GM12878 (cell line): Measurements from ENCODE around the gene PRSS57. TPM values are rescaled to one million over a fixed set of nuclear protein-coding genes. Genes with fewer than 3 reads are reported as not detected.

Experiments
- ATAC-seq: fragments of 200-7000 bp; cut with Tn5 transposase; 3 replicates; pipeline ENCODE4 v1.9.1; 2020; ENCODE audit warnings: mild to moderate bottlenecking, moderate library complexity
- BruUV-seq: library from RNA; stranded (reverse); fragments of 400-500 nt; replicated peaks from 2 replicates; lab custom pipeline; 2021; lab: Mats Ljungman, UMichigan
- CTCF ChIA-PET: fragments of 300-600 bp; sonication (Branson Sonifier 250); formaldehyde crosslinking; extraction: SDS; loops from one replicate; lab custom pipeline; 2021; ENCODE audit warnings: inconsistent platforms; lab: Yijun Ruan, JAX
- POLR2A ChIA-PET: fragments of 350-600 bp; formaldehyde crosslinking; extraction: SDS; loops from one replicate; lab custom pipeline; 2021; ENCODE audit warnings: inconsistent platforms; lab: Charles Lee
- RAD21 ChIA-PET: fragments of 300-600 bp; sonication (Branson Sonifier 250); formaldehyde crosslinking; loops from one replicate; lab custom pipeline; 2023; ENCODE audit warnings: antibody characterized with exemption; ENCODE audit not compliant: unreplicated experiment; lab: Charles Lee
- SMC1A ChIA-PET: fragments of 300-600 bp; sonication (Branson Sonifier 250); formaldehyde crosslinking; loops from one replicate; lab custom pipeline; 2023; ENCODE audit not compliant: unreplicated experiment, uncharacterized antibody; lab: Charles Lee
- DNase-seq: peaks from one replicate; pipeline ENCODE4 v3.0.0-alpha.2; 2011; ENCODE audit warnings: low read depth, low spot score
- FAIRE-seq: peaks from 3 replicates; lab custom pipeline; 2011; peaks lifted over from hg19 to GRCh38; lab: Jason Lieb, UNC
- H2AFZ ChIP-seq: 2 replicates; pipeline ENCODE4 v1.6.0; 2011; ENCODE audit warnings: low read depth, low read length, control low read depth; ENCODE audit not compliant: control insufficient read depth
- H3K27ac ChIP-seq: 2 replicates; pipeline ENCODE4 v1.5.1; 2011; ENCODE audit warnings: control low read depth; ENCODE audit not compliant: control insufficient read depth, insufficient read depth
- H3K27me3 ChIP-seq, 2 experiments: replicated peaks in 1 of 2; 2 replicates each; pipeline versions ENCODE4 v1.6.0 to v1.6.1; 2011; ENCODE audit warnings: low read length in 1 of 2; ENCODE audit not compliant: control insufficient read depth in 2 of 2, insufficient read depth in 2 of 2
- H3K36me3 ChIP-seq, 2 experiments: 2 replicates each; pipeline ENCODE4 v1.5.1; 2011; ENCODE audit warnings: low read length in 1 of 2; ENCODE audit not compliant: control insufficient read depth in 2 of 2, insufficient read depth in 2 of 2
- H3K4me1 ChIP-seq: 2 replicates; pipeline ENCODE4 v1.6.1; 2011; ENCODE audit warnings: mild to moderate bottlenecking, low read length, moderate library complexity, mixed read lengths; ENCODE audit not compliant: control insufficient read depth, insufficient read depth
- H3K4me2 ChIP-seq: 2 replicates; pipeline ENCODE4 v1.6.0; 2011; ENCODE audit warnings: control low read depth; ENCODE audit not compliant: control insufficient read depth, insufficient read depth
- H3K4me3 ChIP-seq: fragments of 200-600 bp; sonication (generic); 2 replicates; pipeline ENCODE4 v1.5.1; 2016
- H3K79me2 ChIP-seq: 2 replicates; pipeline ENCODE4 v1.6.0; 2011; ENCODE audit warnings: low read length; ENCODE audit not compliant: control insufficient read depth, insufficient read depth
- H3K9ac ChIP-seq: 2 replicates; pipeline ENCODE4 v1.8.0; 2011; ENCODE audit warnings: low read length, control low read depth, mixed read lengths; ENCODE audit not compliant: control insufficient read depth, insufficient read depth
- H3K9me3 ChIP-seq: replicated peaks from 3 replicates; pipeline ENCODE4 v1.5.1; 2011; ENCODE audit warnings: mild to moderate bottlenecking, low read length; ENCODE audit not compliant: control insufficient read depth, insufficient read depth
- H4K20me1 ChIP-seq: 2 replicates; pipeline ENCODE4 v1.6.0; 2011; ENCODE audit not compliant: control insufficient read depth, insufficient read depth
- BCL11A ChIP-seq: IDR thresholded peaks from 2 replicates; pipeline ENCODE4 v1.6.1; 2011; ENCODE audit warnings: low read depth, low read length
- CEBPB ChIP-seq, 2 experiments: fragments of 150-350 bp in 1 of 2; IDR thresholded peaks; 2 replicates each; pipeline ENCODE4 v1.6.1; 2012 to 2014; ENCODE audit warnings: low read depth in 2 of 2, low read length in 2 of 2, borderline replicate concordance in 1 of 2, inconsistent platforms in 1 of 2
- CREB1 ChIP-seq: IDR thresholded peaks from 2 replicates; pipeline ENCODE4 v1.6.1; 2012; ENCODE audit warnings: low read depth, mild to moderate bottlenecking, inconsistent platforms
- CTCF ChIP-seq, 3 experiments: IDR thresholded peaks in 2 of 3; conservative IDR thresholded peaks in 1 of 3; 2 replicates each; pipeline ENCODE4 v1.5.1; 2011; ENCODE audit warnings: low read depth in 3 of 3, low read length in 3 of 3, mild to moderate bottlenecking in 3 of 3, control low read depth in 2 of 3, moderate library complexity in 2 of 3, inconsistent platforms in 1 of 3, mixed read lengths in 1 of 3; ENCODE audit not compliant: control insufficient read depth in 2 of 3, insufficient read depth in 1 of 3; ENCODE audit errors: extremely low read depth in 1 of 3
- HCFC1 ChIP-seq: fragments of 150-350 bp; IDR thresholded peaks from 2 replicates; pipeline ENCODE4 v1.6.1; 2014; ENCODE audit warnings: low read length
- HDGF ChIP-seq: fragments of 450-650 bp; IDR thresholded peaks from 2 replicates; pipeline ENCODE4 v1.6.1; 2016; ENCODE audit warnings: antibody characterized with exemption
- NRF1 ChIP-seq: conservative IDR thresholded peaks from 2 replicates; pipeline ENCODE4 v1.6.1; 2011; ENCODE audit warnings: mild to moderate bottlenecking, low read depth, low read length, improper control_type of control experiment
- RELB ChIP-seq: fragments of 450-650 bp; IDR thresholded peaks from 2 replicates; pipeline ENCODE4 v1.6.1; 2017; ENCODE audit warnings: low read depth, mild to moderate bottlenecking, moderate library complexity
- SREBF2 ChIP-seq: IDR thresholded peaks from 2 replicates; pipeline ENCODE4 v1.6.1; 2012; ENCODE audit warnings: mild to moderate bottlenecking, low read length
- SRF ChIP-seq, 2 experiments: IDR thresholded peaks; 2 replicates each; pipeline ENCODE4 v1.6.1; 2011; ENCODE audit warnings: low read depth in 2 of 2, low read length in 2 of 2, mild to moderate bottlenecking in 1 of 2, moderate library complexity in 1 of 2
- WGBS: methylation state at CpG from one replicate; pipeline ENCODE4 v1.1.6; 2016; ENCODE audit warnings: low lambda C conversion rate; ENCODE audit not compliant: insufficient replicate concordance, insufficient coverage; ENCODE audit errors: missing lambda C conversion rate; 5-methylcytosine and 5-hydroxymethylcytosine counted together
- in situ Hi-C: fragments of 300-500 bp; cut with MboI; formaldehyde crosslinking; loops from 9 replicates; pipeline ENCODE4 v1.14.3; 2018; ENCODE audit warnings: mixed read lengths
- intact Hi-C: fragments of 100-400 bp; cut with micrococcal nuclease; formaldehyde crosslinking; loops from one replicate; pipeline ENCODE4 v1.14.2; 2022; ENCODE audit not compliant: unreplicated experiment
- polyA plus RNA-seq, 11 experiments: library from polyadenylated mRNA; depleted of rRNA in 4 of 11; unstranded in 6 of 11; stranded (reverse) in 5 of 11; fragments of >200 nt; fragmentation: Nextera tagmentation in 4 of 11; fragmentation: Illumina TruSeq in 1 of 11; extraction: Ambion mirVana in 4 of 11; extraction: Trizol in 1 of 11; gene quantifications; 1 replicate in 1 of 11; 2 replicates in 10 of 11; pipeline versions ENCODE4 v1.2.1 to v1.2.3, GENCODE V29; 2011 to 2016; ENCODE audit warnings: inconsistent platforms in 2 of 11, missing spikeins in 2 of 11, low read depth in 1 of 11
- total RNA-seq, 4 experiments: library from RNA; depleted of rRNA in 3 of 4; stranded (reverse); fragments of >200 nt in 3 of 4; fragmentation: Illumina TruSeq in 1 of 4; extraction: Trizol in 1 of 4; gene quantifications; 2 replicates each; pipeline versions ENCODE4 v1.2.1 to v1.2.3, GENCODE V29; 2013 to 2021

PRSS57 gene
- total and polyA plus RNA-seq, 10 of the 15 experiments (the other 5 are each of a cell fraction or from before 2014, with no cell fraction given): not detected

GRCh38 chr19:642767-643727, 52.2 kb downstream of the PRSS57 start:
- DNase-seq (no peak), FAIRE-seq (no peak), ATAC-seq (no peak)
- no peak overlapping the region for H2AFZ ChIP-seq
- SMC1A ChIA-PET: no interaction called here
- H3K4me2 ChIP-seq: no peak overlapping the region
- H3K79me2 ChIP-seq: no peaks in the 10 kb centered on the region
- intact Hi-C loops (no loop called here), in situ Hi-C loops (no loop called here)
- H3K36me3 ChIP-seq: peaks cover 0 to 21% of the 10 kb centered on the region in 2 experiments; a peak in 3 of 4 replicates
- H3K9ac ChIP-seq: no peak overlapping the region
- CTCF ChIA-PET: no interaction called here
- H3K4me1 ChIP-seq: peaks cover 12% of the 10 kb centered on the region
- BruUV-seq: no TSS peak
- H3K27ac ChIP-seq: no peak overlapping the region
- RAD21 ChIA-PET: no interaction called here
- H4K20me1 ChIP-seq: no peaks in the 10 kb centered on the region
- POLR2A ChIA-PET: no interaction called here
- H3K27me3 ChIP-seq: no peaks in the 10 kb centered on the region
- TF ChIP-seq NRF1 (no peak), HDGF (no peak), CTCF (IDR thresholded peaks at IDR 0.05 in 2 of 3, conservative IDR thresholded peaks at IDR 0.05 in 1 of 3; ENCODE audit: control insufficient read depth in 2 of 3, extremely low read depth in 1 of 3, insufficient read depth in 1 of 3, low read depth in 3 of 3, low read length in 3 of 3) (no peak), BCL11A (no peak), SREBF2 (no peak), RELB (no peak), HCFC1 (no peak), SRF (IDR thresholded peaks at IDR 0.05; ENCODE audit: low read depth in 2 of 2, low read length in 2 of 2) (no peak), CEBPB (IDR thresholded peaks at IDR 0.05; ENCODE audit: borderline replicate concordance in 1 of 2, low read depth in 2 of 2, low read length in 2 of 2) (no peak), CREB1 (no peak)
- no peaks in the 10 kb centered on the region for H3K9me3 ChIP-seq
- H3K4me3 ChIP-seq: no peak overlapping the region
- WGBS: 65% methylated on average over 59 of the region's 70 CpGs
